GM18519 (cell line): ENCODE results near the gene NDUFB3.
"Not testable (repeated sequence)": the region's sequence is repeated elsewhere in the genome, so short reads cannot be mapped to it uniquely, and the experiment has no call there.

Source experiments
- ATAC-seq: cut with Tn5 transposase; IDR thresholded peaks from one replicate; pipeline ENCODE4 v1.9.1; 2021; ENCODE audit warnings: mild to moderate bottlenecking, moderate library complexity; ENCODE audit not compliant: unreplicated experiment, low FRiP score

Gene NDUFB3

GRCh38 chr2:201084863-201085262 lies 13.1 kb downstream of the NDUFB3 start:
- no peak for ATAC-seq

GRCh38 chr2:201090574-201090973 lies 18.8 kb downstream of the NDUFB3 start:
- ATAC-seq = no peak

GRCh38 chr2:201093573-201093972 lies 21.8 kb downstream of the NDUFB3 start:
- ATAC-seq = no peak

- no peak for ATAC-seq
These were observed 28.7 kb downstream of the NDUFB3 start for GRCh38 chr2:201100497-201100896.

- ATAC-seq = no peak
These were observed 34.0 kb downstream of the NDUFB3 start for GRCh38 chr2:201105759-201106158.

GRCh38 chr2:201107624-201108023 lies 35.8 kb downstream of the NDUFB3 start:
- no peak for ATAC-seq

GRCh38 chr2:201108341-201108740 lies 36.5 kb downstream of the NDUFB3 start:
- no peak for ATAC-seq

GRCh38 chr2:201109186-201109585 lies 37.4 kb downstream of the NDUFB3 start:
- no peak for ATAC-seq

GRCh38 chr2:201110615-201111014 lies 38.8 kb downstream of the NDUFB3 start:
- no peak for ATAC-seq

GRCh38 chr2:201111096-201111495 lies 39.3 kb downstream of the NDUFB3 start:
- ATAC-seq = no peak

GRCh38 chr2:201114350-201114749 lies 42.5 kb downstream of the NDUFB3 start:
- no peak for ATAC-seq

- no peak for ATAC-seq
These were observed 43.0 kb downstream of the NDUFB3 start for GRCh38 chr2:201114846-201115245.

GRCh38 chr2:201116115-201116958 lies 44.5 kb downstream of the NDUFB3 start, which contains the start of gene CFLAR:
CFLAR (plus strand) TSS chr2:201116164; CDS start chr2:201129866, 13,702 bp downstream.
- no peak for ATAC-seq

- ATAC-seq = no peak
These were observed 45.3 kb downstream of the NDUFB3 start for GRCh38 chr2:201116959-201117734.

GRCh38 chr2:201117735-201118094 lies 45.9 kb downstream of the NDUFB3 start:
- ATAC-seq = not testable (repeated sequence)

- peak; percentile 44 for ATAC-seq
These were observed 46.5 kb downstream of the NDUFB3 start for GRCh38 chr2:201118121-201118960.

- ATAC-seq = no peak
These were observed 47.4 kb downstream of the NDUFB3 start for GRCh38 chr2:201118961-201119854.

GRCh38 chr2:201122276-201122675 lies 50.5 kb downstream of the NDUFB3 start:
- ATAC-seq = no peak

GRCh38 chr2:201126308-201127151 lies 54.7 kb downstream of the NDUFB3 start:
- no peak for ATAC-seq
